NCI-H2227 treated with DMSO at 0.1 percent for 48 hours (cell line): ENCODE measurements around the gene BAIAP3.
"Not testable (repeated sequence)": the region's sequence is repeated elsewhere in the genome, so short reads cannot be mapped to it uniquely, and the experiment has no call there.

Source experiments
- DNase-seq: peaks from one replicate; lab custom pipeline; 2025; lab: John Stamatoyannopoulos, UW

The BAIAP3 gene

GRCh38 chr16:1318268-1318545 lies 15.2 kb upstream of the BAIAP3 start:
- no peak for DNase-seq

DNA sequence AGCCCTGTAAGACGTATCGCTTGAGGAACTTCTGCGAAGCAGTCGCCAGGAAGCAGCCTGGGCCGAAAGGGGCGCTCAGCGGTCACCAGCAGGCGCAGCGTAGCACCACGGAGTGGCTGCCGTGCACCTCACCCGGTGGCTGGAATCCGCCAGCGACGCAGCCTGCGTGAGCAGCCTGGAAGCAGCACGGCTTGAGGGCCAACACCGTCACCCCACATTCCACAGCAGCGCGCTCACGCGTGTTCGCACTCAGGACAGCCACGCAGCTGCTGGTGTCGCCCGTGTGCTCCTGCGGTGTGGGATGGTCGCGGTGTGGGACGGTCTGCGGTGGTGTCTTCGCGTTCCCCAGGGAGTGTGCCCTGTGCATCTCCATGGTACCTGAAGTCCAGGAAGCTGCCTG lies 14.4 kb upstream of the BAIAP3 start:
- DNase-seq: no peak

- no peak for DNase-seq
Observed at GRCh38 chr16:1320097-1320496, 13.3 kb upstream of the BAIAP3 start.

GRCh38 chr16:1320658-1321240 lies 12.7 kb upstream of the BAIAP3 start:
- DNase-seq: no peak

DNA sequence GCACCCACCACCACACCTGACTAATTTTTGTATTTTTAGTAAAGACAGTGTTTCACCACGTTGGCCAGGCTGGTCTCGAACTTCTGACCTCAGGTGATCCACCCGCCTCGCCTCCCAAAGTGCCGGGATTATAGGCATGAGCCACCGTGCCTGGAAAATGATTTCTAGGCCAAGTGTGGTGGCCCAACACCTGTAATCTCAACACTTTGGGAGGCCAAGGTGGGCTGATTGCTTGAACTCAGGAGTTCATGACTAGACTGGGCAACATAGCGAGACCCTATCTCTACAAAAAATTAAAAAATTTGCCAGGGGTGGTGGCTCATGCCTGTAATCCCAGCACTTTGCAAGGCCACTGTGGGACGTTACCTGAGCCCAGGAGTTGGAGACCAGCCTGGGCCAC lies 11.0 kb upstream of the BAIAP3 start:
- no peak for DNase-seq

GRCh38 chr16:1323296-1324239 lies 9.9 kb upstream of the BAIAP3 start:
- DNase-seq: no peak

DNA sequence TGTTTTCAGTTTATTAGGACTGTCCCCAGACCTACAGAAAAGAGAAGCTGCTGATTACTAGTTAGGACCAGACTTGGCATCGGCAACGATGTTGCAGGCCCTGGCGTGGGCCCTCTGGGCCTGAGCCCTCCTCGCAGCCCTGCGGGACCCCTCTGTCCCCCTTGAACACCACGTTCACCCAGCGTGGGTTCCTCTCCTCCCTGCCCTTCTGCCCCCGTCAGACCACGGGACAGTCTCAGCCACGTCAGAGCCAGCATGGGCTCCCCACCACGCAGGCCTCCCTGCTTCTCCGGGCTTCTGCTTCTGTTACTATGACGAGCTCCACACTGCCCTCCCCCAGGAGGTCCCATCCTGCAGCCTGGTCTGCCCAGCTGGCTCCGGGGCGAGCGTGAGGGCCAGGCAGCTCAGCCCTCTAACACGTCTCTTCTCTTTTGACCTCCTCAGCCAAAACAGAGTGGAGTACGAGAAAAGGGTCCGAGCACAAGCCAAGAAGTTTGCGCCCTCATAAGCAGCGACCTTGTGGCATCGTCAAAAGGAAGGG lies 9.1 kb upstream of the BAIAP3 start:
- no peak for DNase-seq

GRCh38 chr16:1325261-1325660 lies 8.2 kb upstream of the BAIAP3 start:
- no peak for DNase-seq

GRCh38 chr16:1325673-1326371 lies 7.6 kb upstream of the BAIAP3 start:
- DNase-seq: no peak

GRCh38 chr16:1326391-1326790 lies 7.1 kb upstream of the BAIAP3 start:
- no peak for DNase-seq

DNA sequence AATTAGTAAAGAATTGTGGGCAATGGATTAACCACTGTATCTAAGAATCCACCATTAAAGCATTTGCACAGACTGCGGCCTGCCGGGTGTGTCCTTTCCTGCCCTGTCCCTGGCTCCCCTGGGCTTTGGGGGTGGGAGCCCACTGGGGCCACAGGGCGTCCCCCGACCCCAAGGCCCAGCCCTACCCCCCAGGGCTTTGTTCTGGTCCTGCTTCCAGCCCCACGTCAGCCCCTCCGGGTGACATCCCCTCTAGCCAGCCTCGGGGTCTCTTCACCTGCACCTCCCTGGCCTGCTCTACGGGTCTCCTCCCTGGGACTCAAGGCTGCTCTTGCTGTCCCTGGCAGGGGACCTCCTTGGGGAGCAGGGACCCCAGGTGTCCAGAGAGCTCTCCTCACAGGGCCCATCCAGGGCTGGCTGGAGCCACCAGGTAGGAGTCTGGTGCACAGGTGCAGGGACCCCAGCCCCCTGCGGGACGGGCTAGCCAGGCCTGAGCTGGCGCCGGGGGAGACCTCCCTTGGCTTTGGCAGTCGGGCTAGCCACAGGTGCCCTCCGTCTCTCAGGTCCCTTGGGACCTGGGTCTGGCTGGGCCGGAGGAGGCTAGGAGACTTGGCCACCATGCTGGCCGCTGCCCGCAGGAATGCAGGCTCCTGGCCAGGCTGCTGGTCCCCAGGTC lies 6.4 kb upstream of the BAIAP3 start:
- no peak for DNase-seq

- DNase-seq: no peak
Observed at GRCh38 chr16:1327619-1327947, 5.9 kb upstream of the BAIAP3 start.

- not testable (repeated sequence) for DNase-seq
Observed at GRCh38 chr16:1328136-1328535, 5.3 kb upstream of the BAIAP3 start.

- not testable (repeated sequence) for DNase-seq
Observed at GRCh38 chr16:1328961-1329360, 4.5 kb upstream of the BAIAP3 start.

DNA sequence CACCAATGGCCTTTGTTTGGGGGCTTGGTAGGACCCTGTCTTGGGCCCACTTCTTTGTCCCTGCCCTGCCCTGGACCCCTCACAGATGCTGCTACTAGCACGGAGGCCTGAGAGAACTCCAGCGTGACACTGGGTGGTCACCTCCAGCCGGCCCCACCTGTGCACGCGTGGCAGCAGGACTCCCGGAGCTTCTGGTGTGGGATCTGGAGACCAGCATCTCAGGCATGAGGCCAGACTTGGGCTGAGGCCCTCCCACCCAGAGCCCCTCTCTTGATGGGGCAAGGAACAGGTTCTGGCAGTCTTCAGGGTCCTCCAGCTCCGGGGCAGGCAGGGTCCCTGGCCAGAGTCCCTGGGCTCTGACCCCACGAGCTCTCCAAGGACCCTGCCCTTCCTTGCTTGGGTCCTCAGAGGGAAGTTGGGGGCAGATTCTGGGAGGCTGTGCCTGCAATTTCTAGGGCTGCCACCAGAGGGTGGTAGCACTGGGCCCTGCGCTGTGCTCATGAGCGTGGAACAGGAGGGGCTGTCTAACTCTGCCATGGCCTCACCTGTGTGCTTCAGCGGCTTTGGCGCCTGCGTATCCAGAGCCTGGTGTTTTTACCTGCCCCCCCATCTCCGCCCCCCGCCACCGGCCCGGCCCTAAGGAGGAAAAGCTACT lies 3.1 kb upstream of the BAIAP3 start:
- no peak for DNase-seq

- no peak for DNase-seq
Observed at GRCh38 chr16:1330931-1331711, 2.3 kb upstream of the BAIAP3 start.

- peak; percentile 21 for DNase-seq
Observed at GRCh38 chr16:1331712-1332617, 1.5 kb upstream of the BAIAP3 start.

- DNase-seq: no peak
Observed at GRCh38 chr16:1332618-1333148, 762 bp upstream of the BAIAP3 start.

GRCh38 chr16:1333854-1334700 lies 632 bp downstream of the BAIAP3 start:
- DNase-seq: no peak
